Epithelial cell of prostate (primary cell): Measurements from ENCODE around the gene ADCY9.
"Not testable (repeated sequence)": the region's sequence is repeated elsewhere in the genome, so short reads cannot be mapped to it uniquely, and the experiment has no call there.

Experiments
- DNase-seq: peaks from one replicate; pipeline ENCODE4 v3.0.0-alpha.2; 2011; ENCODE audit warnings: low read depth, low spot score
- H3K27ac ChIP-seq: fragments of 450-650 bp; 2 replicates; pipeline ENCODE4 v1.5.1; 2017; ENCODE audit warnings: mild to moderate bottlenecking

Gene ADCY9

GRCh38 chr16:3938471-3938842 is 177.8 kb downstream of the ADCY9 start:
- no peak for DNase-seq
- H3K27ac ChIP-seq, result no peak overlapping the region

DNA sequence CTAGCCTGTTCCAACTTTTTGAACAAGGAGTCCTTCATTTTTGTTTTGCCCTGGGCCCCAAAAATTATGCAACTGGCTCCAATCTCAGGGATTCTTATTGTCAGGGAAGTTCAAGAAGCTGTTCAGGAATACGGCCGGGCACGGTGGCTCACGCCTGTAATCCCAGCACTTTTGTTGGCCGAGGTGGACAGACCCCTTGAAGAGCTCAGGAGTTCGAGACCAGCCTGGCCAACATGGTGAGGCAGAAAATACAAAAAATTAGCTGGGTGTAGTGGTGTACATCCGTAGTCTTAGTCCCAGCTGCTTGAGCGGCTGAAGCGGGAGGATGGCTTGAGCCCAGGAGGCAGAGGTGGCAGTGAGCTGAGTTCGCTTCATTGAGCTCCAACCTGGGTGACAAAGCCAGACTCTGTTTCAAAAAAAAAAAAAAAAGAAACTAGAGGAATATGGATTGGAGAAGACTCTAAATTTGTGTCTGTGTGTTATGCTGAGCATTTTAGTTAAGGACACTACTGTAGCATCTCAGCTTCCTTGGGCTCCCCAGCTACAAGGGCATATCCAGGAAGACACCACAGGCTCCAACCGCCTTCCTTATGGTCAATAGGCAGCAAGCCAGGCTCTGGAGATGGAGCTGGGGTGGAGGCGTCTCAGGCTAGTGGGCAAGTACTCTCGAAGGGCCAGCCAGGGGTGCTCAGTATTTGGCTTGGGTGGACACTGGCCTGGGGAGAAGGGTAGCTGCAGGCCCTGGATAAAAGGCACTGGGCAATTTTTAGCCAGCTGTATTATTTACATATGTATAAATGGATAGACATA is 179.0 kb downstream of the ADCY9 start:
- H3K27ac ChIP-seq, result no peak overlapping the region
- no peak for DNase-seq

GRCh38 chr16:3935921-3936320 is 180.3 kb downstream of the ADCY9 start:
- DNase-seq, result no peak
- no peak overlapping the region for H3K27ac ChIP-seq

- DNase-seq, result no peak
- no peak overlapping the region for H3K27ac ChIP-seq
These were observed 181.6 kb downstream of the ADCY9 start for GRCh38 chr16:3934491-3935181.

DNA sequence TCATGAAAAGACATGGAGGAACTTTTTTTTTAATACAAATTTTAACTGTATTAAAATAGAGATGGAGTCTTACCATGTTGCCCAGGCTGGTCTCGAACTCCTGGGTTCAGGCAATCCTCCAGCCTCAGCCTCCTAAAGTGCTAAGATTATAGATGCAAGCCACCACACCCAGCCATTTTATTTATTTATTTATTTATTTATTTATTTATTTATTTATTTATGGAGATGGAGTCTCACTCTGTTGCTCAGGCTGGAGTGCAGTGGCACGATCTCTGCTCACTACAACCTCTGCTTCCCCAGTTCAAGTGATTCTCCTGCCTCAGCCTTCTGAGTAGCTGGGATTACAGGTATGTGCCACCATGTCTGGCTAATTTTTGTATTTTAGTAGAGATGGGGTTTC is 189.1 kb downstream of the ADCY9 start:
- not testable (repeated sequence) for H3K27ac ChIP-seq, DNase-seq

DNA sequence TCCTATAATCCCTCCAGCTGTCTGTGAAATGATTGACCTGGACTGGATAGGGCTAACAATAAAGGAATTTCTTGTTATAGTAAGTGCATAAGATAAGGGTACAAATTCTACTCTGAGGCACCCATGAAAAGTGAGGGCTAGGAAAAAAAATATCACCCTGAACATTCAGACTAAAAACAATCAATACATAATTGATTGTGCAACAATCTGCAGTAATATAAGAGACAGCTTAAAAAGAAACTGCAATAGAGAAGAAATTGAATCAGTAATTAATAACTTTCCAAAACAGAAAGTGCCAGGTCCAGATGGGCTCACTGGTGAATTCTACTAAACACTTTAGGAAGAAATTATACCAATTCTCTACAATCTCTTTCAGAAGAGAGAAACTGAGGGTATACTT is 191.5 kb downstream of the ADCY9 start:
- no peak for DNase-seq
- no peak overlapping the region for H3K27ac ChIP-seq

DNA sequence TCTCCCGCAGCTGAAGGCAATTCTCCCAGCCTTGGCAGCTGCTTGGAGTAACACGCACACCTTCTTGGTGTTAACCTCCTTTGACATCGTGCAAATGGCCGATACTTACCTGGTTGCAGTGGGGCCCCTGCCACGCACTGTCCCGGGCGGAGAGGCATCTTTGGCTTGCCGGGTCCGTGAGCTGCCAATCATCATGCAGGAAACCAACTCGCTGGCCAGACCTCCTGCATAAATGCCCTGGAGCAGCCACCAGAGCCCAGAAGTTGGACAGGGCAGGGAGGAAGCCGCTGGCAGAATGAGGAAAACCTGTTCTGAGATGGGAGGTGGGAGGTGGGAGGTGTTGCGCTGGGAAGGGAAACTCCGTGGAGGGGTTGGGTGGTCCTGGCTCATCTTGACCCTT is 194.0 kb downstream of the ADCY9 start:
- no peak for DNase-seq
- H3K27ac ChIP-seq, result no peak overlapping the region

DNA sequence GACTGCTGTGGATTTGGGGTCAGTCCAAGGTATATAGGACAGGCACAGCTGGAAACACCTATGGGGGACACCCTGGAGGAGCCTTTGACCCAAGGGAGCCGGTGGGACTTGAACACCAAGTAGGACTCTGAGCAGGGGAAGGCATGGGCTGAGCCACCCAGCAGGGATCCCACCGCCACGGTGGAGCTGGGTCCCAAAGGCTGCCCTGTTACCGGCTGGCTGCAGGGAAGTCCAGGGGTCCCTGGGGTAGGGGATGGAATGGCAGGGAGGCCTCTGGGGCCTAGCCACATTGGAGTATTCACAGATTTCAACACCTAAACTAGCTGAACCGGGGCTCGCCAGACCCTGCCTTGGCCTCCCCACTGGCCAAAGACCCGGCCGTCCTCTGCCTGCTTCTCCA is 196.0 kb downstream of the ADCY9 start:
- DNase-seq, result no peak

GRCh38 chr16:3919413-3919812 is 196.8 kb downstream of the ADCY9 start:
- DNase-seq, result no peak
- no peak overlapping the region for H3K27ac ChIP-seq

More for the DNA sequence above, 196.0 kb downstream of the ADCY9 start:
- H3K27ac ChIP-seq, result no peak overlapping the region

DNA sequence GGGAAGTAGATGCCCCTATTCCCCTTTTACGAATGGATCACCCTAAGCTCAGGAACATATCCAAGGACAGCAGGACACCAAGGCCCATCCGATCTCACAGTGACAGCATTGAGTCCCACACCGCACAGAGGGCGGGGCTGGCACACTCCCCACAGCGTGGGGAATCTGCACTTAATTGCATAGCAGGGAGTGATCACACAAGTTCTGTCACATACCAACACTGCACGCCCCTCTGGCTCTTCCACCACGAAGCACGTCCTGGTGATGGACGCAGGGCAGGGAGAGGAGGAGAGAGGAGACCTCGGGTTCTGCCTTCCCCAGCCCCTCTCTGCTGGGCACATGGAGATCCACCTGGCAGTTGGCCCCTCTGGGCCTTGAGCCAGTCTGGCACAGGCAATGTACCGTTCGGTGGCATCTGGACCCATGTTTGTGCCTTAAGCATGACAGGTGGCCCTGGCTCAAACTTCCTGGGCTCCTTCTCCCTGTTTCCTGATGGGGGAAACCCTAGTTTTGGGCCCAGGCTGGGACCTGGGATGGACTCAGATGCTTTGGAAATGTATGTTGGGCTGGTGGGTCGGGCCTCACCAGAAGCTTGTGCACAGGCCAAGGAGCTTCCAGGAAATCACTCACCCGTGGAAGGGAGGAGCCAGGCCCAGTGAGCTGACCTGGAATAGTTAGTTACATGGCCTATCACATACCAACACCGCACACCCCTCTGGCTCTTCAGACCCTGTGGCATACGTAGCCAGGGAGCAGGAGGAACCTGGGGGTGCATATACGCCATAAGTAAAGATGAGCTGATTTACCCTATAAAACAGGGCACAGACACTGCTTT is 200.6 kb downstream of the ADCY9 start:
- DNase-seq, result no peak
- no peak overlapping the region for H3K27ac ChIP-seq

- no peak for DNase-seq
- no peak overlapping the region for H3K27ac ChIP-seq
These were observed 203.3 kb downstream of the ADCY9 start for GRCh38 chr16:3912897-3913296.
